CD14-positive monocyte (primary cell): ENCODE measurements around the gene CUL2. TPM values are rescaled to one million over a fixed set of nuclear protein-coding genes. Genes with fewer than 3 reads are reported as not detected.

Source experiments
- DNase-seq, 3 donors: peaks; one replicate each; pipeline ENCODE4 v3.0.0-alpha.2; 2011 to 2022
- H2AFZ ChIP-seq: 2 replicates; pipeline ENCODE4 v1.6.0; 2012; ENCODE audit warnings: mild to moderate bottlenecking, low read depth, low read length, inconsistent platforms; ENCODE audit not compliant: insufficient read depth, poor library complexity, severe bottlenecking
- H3K27ac ChIP-seq, 2 donors: 1 replicate in 1 of 2; 2 replicates in 1 of 2; pipeline ENCODE4 v1.5.1; 2012 to 2013; ENCODE audit warnings: low read length in 2 of 2, control low read depth in 1 of 2, inconsistent platforms in 1 of 2, low read depth in 1 of 2, mild to moderate bottlenecking in 1 of 2
- H3K27me3 ChIP-seq, 2 donors: one replicate each; pipeline versions ENCODE4 v1.6.0 to v1.6.1; 2011 to 2013; ENCODE audit warnings: low read length in 2 of 2; ENCODE audit not compliant: control insufficient read depth in 2 of 2, insufficient read depth in 2 of 2
- H3K36me3 ChIP-seq, 2 donors: replicated peaks in 1 of 2; 1 replicate in 1 of 2; 2 replicates in 1 of 2; pipeline versions ENCODE4 v1.5.1 to v1.6.1; 2012 to 2013; ENCODE audit warnings: low read length in 2 of 2, control low read depth in 1 of 2, inconsistent platforms in 1 of 2, mild to moderate bottlenecking in 1 of 2; ENCODE audit not compliant: insufficient read depth in 2 of 2, control insufficient read depth in 1 of 2
- H3K4me1 ChIP-seq, 2 donors: 1 replicate in 1 of 2; 2 replicates in 1 of 2; pipeline versions ENCODE4 v1.5.1 to v1.6.1; 2012 to 2013; ENCODE audit warnings: low read length in 2 of 2, control low read depth in 1 of 2, inconsistent platforms in 1 of 2, mild to moderate bottlenecking in 1 of 2, moderate library complexity in 1 of 2; ENCODE audit not compliant: insufficient read depth in 2 of 2, control insufficient read depth in 1 of 2
- H3K4me2 ChIP-seq: replicated peaks from 2 replicates; pipeline ENCODE3; 2012; ENCODE audit warnings: low read length, moderate library complexity, mild to moderate bottlenecking; ENCODE audit not compliant: poor library complexity, severe bottlenecking; ENCODE audit errors: extremely low read depth
- H3K4me3 ChIP-seq, 3 experiments: fragments of 200-600 bp in 1 of 3; sonication (generic) in 1 of 3; replicated peaks in 1 of 3; 1 replicate in 2 of 3; 2 replicates in 1 of 3; pipeline ENCODE4 v1.5.1; 2011 to 2013; ENCODE audit warnings: low read length in 3 of 3, mild to moderate bottlenecking in 3 of 3, control low read depth in 2 of 3, low read depth in 2 of 3, inconsistent platforms in 1 of 3, moderate library complexity in 1 of 3
- H3K79me2 ChIP-seq: 2 replicates; pipeline ENCODE4 v1.6.0; 2012; ENCODE audit warnings: mild to moderate bottlenecking, control low read depth, inconsistent platforms, low read length, moderate library complexity; ENCODE audit not compliant: insufficient read depth
- H3K9ac ChIP-seq: 2 replicates; pipeline ENCODE4 v1.6.0; 2017; ENCODE audit warnings: low read length, mild to moderate bottlenecking; ENCODE audit not compliant: insufficient read depth, poor library complexity, severe bottlenecking
- H3K9me3 ChIP-seq, 2 donors: replicated peaks in 1 of 2; 1 replicate in 1 of 2; 2 replicates in 1 of 2; pipeline versions ENCODE4 v1.5.1 to v1.6.1; 2012 to 2013; ENCODE audit warnings: low read length in 2 of 2, control low read depth in 1 of 2; ENCODE audit not compliant: control insufficient read depth in 1 of 2, insufficient read depth in 1 of 2
- H4K20me1 ChIP-seq: 2 replicates; pipeline ENCODE4 v1.6.0; 2012; ENCODE audit warnings: mild to moderate bottlenecking, low read length, control low read depth, moderate library complexity; ENCODE audit not compliant: insufficient read depth
- H3K27ac Mint-ChIP-seq, 7 donors: one replicate each; pipeline ENCODE4 v1.8.0; 2020; ENCODE audit warnings: mild to moderate bottlenecking in 7 of 7, mixed read lengths in 7 of 7, moderate library complexity in 6 of 7, inconsistent platforms in 2 of 7
- H3K27me3 Mint-ChIP-seq, 3 donors: one replicate each; pipeline ENCODE4 v1.8.0; 2021 to 2022; ENCODE audit warnings: low read depth in 3 of 3, mild to moderate bottlenecking in 3 of 3, mixed read lengths in 3 of 3, moderate library complexity in 3 of 3, inconsistent platforms in 1 of 3
- H3K36me3 Mint-ChIP-seq, 2 donors: one replicate each; pipeline ENCODE4 v1.8.0; 2020; ENCODE audit warnings: mixed read lengths in 2 of 2, inconsistent platforms in 1 of 2, mild to moderate bottlenecking in 1 of 2
- H3K4me1 Mint-ChIP-seq: one replicate; pipeline ENCODE4 v1.8.0; 2020; ENCODE audit warnings: mild to moderate bottlenecking, mixed read lengths
- H3K4me3 Mint-ChIP-seq, 2 donors: one replicate each; pipeline ENCODE4 v1.8.0; 2020; ENCODE audit warnings: mild to moderate bottlenecking in 2 of 2, mixed read lengths in 2 of 2, moderate library complexity in 1 of 2
- H3K9me3 Mint-ChIP-seq, 7 donors: one replicate each; pipeline ENCODE4 v1.8.0; 2020 to 2022; ENCODE audit warnings: mixed read lengths in 7 of 7, mild to moderate bottlenecking in 6 of 7, moderate library complexity in 6 of 7, inconsistent platforms in 2 of 7
- CTCF ChIP-seq: fragments of 200-600 bp; IDR thresholded peaks from one replicate; pipeline ENCODE4 v1.8.0; 2022; ENCODE audit warnings: antibody characterized with exemption, mild to moderate bottlenecking
- WGBS: methylation state at CpG from one replicate; pipeline ENCODE4 v1.1.5; 2013; ENCODE audit warnings: missing lambda C conversion rate; ENCODE audit not compliant: insufficient coverage; 5-methylcytosine and 5-hydroxymethylcytosine counted together
- intact Hi-C, 2 donors: fragments of 100-400 bp; cut with micrococcal nuclease; formaldehyde crosslinking; loops; one replicate each; pipeline versions ENCODE4 v1.15.0 to v1.15.1; 2023
- polyA plus RNA-seq, 3 donors: library from polyadenylated mRNA; depleted of rRNA in 1 of 3; unstranded in 2 of 3; stranded (reverse) in 1 of 3; fragments of 300-500 nt in 2 of 3; fragments of >200 nt in 1 of 3; fragmentation: Illumina TruSeq in 2 of 3; gene quantifications; 1 replicate in 2 of 3; 2 replicates in 1 of 3; pipeline ENCODE4 v1.2.3, GENCODE V29; 2012 to 2021

CUL2 gene
- polyA plus RNA-seq, 3 donors, result 10.2 to 22.8 (median 12.9) TPM

DNA sequence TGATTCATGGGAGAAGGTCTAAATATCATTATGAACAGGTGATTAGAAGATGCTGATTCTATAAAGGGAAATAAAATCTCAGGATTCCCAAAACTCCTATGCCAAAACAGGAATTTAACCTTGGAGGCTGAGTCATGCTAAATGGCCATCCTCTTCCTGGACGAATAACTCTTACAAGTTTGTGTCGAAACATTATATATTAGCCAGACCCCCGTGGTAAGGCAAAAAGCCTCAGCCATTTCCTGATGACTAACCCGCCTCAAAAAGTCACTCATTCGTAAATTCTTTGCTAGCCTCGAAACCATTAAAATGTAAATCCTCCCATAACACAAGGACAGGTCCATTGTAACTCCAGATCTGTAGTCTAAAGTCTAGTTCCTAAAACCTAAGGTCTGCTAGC lies 32.0 kb downstream of the CUL2 start:
- H2AFZ ChIP-seq, result no peak overlapping the region
- TF ChIP-seq CTCF, result no peak

DNA sequence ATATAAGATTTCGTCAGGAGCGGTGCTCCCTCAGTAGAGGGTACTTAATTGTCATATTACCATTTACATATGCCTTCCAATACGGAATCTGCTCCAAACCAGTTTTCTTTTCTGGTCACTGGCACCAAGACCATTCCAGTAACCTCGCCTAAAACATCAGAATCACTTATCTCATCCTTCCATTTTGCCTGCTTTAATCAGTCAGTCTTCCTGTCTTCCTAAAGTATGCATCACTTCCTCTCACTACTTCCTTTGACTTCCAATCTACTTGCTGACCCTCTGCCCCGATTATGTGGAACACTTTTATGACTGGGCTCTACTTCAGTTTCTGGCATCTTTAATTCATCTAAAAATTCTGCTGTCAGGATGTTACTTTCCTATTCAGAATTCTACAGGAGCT lies 33.5 kb downstream of the CUL2 start:
- H3K27ac Mint-ChIP-seq, result peak overlapping the region in 2 of 7 donors; percentile 16
- Histone ChIP-seq H4K20me1 (peaks cover 9% of the 10 kb centered on the region), H3K36me3 (peaks cover 73 to 93% of the 10 kb centered on the region in 2 donors), H3K27me3 (no peaks in the 10 kb centered on the region), H3K4me3 (no peak overlapping the region), H3K27ac (no peak overlapping the region), H2AFZ (no peak overlapping the region), H3K4me2 (no peak overlapping the region), H3K9me3 (no peaks in the 10 kb centered on the region), H3K79me2 (no peaks in the 10 kb centered on the region), H3K9ac (no peak overlapping the region), H3K4me1 (peaks cover 0 to 7% of the 10 kb centered on the region in 2 donors)
- H3K4me3 Mint-ChIP-seq, result no peak overlapping the region
- 97% methylated on average over 4 of the region's 5 CpGs for WGBS
- DNase-seq, result no peak
- H3K36me3 Mint-ChIP-seq, result peaks cover 71 to 92% of the 10 kb centered on the region in 2 donors
- peaks cover 11% of the 10 kb centered on the region for H3K4me1 Mint-ChIP-seq
- H3K27me3 Mint-ChIP-seq, result no peaks in the 10 kb centered on the region
- no peak for TF ChIP-seq CTCF
- no peaks in the 10 kb centered on the region for H3K9me3 Mint-ChIP-seq
- intact Hi-C loops, result no loop called here

More for the DNA sequence above, 32.0 kb downstream of the CUL2 start:
- H3K4me3 ChIP-seq, result no peak overlapping the region
- H3K9me3 ChIP-seq, result no peaks in the 10 kb centered on the region
- Mint-ChIP-seq H3K4me3 (no peak overlapping the region), H3K27me3 (no peaks in the 10 kb centered on the region), H3K9me3 (no peaks in the 10 kb centered on the region), H3K4me1 (peaks cover 11% of the 10 kb centered on the region), H3K36me3 (peaks cover 71 to 90% of the 10 kb centered on the region in 2 donors), H3K27ac (peak overlapping the region in 3 of 7 donors; percentile 45 to 88 (median 62))
- WGBS, result 0% methylated on average over 5 of the region's 6 CpGs
- H3K36me3 ChIP-seq, result peaks cover 75 to 93% of the 10 kb centered on the region in 2 donors
- DNase-seq, result peak in 1 of 3 donors; percentile 40
- intact Hi-C loops, result no loop called here
- no peak overlapping the region for H3K27ac ChIP-seq
- peaks cover 0 to 7% of the 10 kb centered on the region in 2 donors for H3K4me1 ChIP-seq
- no peaks in the 10 kb centered on the region for H3K27me3 ChIP-seq
- H4K20me1 ChIP-seq, result peaks cover 14% of the 10 kb centered on the region
- no peak overlapping the region for H3K4me2 ChIP-seq
- no peak overlapping the region for H3K9ac ChIP-seq
- H3K79me2 ChIP-seq, result no peaks in the 10 kb centered on the region
